ENCODE data around the gene YPEL2.

The YPEL2 gene

GRCh38 chr17:59436900-59437299 lies 105.4 kb downstream of the YPEL2 start:
- no peak for DNase-seq

- no peak for DNase-seq
Measured at GRCh38 chr17:59437791-59438281, 106.4 kb downstream of the YPEL2 start.

- peak; percentile 32 for DNase-seq
Measured at GRCh38 chr17:59439262-59439661, 107.8 kb downstream of the YPEL2 start.

- DNase-seq: no peak
Measured at GRCh38 chr17:59439741-59440211, 108.3 kb downstream of the YPEL2 start.

GRCh38 chr17:59440757-59441463 lies 109.5 kb downstream of the YPEL2 start:
- DNase-seq: peak; percentile 94

GRCh38 chr17:59441464-59442096 lies 110.1 kb downstream of the YPEL2 start:
- no peak for DNase-seq

GRCh38 chr17:59443106-59443505 lies 111.7 kb downstream of the YPEL2 start:
- no peak for DNase-seq
